ENCODE data around the gene TSPAN7.

The TSPAN7 gene

DNA sequence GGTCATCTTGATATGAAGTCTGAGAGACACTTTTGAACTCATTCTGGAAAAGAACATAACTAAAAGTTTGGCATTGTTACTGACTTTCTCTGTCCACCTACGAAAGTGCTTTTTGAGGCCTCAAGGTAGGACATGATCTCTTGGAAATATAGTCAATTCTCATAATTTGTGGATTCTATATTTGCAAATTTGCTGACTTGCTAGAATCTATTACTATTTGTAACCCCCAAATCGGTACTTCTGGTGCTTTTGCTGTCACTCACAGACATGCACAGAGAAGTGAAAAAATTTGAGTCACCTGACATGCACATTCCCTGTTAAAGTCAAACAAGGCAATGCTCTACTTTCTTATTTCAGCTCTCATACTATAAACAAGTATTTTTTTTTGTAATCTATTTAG is 35.6 kb downstream of the TSPAN7 start:
- FAIRE-seq, result no peak

DNA sequence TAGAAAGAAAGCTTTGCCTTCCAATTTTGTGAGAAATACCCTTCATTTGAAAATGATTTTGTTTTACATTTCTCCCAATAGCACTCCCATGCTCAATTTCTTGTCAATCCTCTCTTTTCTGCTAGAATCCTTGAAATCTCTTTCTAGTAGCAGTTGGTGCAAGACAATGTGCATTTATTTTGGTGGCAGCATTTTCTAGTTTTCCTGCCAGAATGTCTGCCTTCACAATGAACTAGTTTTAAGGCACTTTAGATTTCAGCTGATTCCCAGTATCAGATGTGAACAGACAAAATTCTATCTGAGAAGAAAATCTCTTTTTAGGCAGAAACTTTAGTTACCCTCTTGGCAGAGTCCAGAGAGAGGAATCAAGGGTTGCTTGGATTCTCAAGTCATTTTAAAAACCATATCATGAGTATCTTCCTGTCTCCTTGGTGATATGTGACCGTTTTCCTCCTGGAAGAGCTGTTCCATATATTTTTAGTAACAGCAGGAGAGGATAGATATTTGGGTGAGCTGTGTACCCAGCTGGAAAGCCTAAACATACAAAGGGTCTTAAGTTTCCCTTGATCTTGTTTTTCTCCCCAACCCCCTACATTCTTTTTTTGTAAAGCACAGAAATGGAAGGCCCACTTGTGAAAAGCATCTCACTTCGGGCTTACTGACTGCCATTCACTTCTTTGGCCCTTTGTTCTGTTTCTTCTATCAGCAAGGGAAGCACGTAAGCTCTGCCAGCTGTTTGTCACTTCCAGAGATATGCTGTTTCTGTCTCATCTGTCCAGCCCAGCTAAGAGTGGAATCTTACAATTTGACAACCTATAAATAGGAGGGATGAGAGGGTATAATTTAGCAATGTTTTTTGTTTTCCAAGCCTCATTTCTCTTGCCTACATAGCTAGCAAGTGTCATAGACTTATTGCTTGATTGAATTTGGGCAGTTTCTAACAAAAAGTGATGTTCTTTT is 38.7 kb downstream of the TSPAN7 start:
- FAIRE-seq, result no peak

DNA sequence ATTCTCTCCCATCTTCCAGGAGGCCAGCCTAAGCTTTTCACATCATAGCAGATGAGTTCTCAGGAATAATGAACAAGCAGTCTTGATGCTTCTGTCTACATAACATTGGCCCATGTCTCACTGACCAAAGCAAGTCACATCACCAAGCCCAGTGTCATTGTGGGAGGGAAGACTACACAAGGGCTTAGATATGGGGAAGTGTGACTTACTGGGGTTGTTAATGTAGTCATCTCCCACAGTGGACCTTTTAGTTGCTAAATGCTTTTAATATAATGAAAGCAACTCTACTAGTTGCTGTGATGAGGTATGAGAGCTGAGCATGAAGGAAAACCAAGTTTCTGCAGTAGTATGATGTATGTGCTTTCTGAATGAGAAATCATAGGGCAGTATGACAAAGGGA is 40.5 kb downstream of the TSPAN7 start:
- no peak for FAIRE-seq

DNA sequence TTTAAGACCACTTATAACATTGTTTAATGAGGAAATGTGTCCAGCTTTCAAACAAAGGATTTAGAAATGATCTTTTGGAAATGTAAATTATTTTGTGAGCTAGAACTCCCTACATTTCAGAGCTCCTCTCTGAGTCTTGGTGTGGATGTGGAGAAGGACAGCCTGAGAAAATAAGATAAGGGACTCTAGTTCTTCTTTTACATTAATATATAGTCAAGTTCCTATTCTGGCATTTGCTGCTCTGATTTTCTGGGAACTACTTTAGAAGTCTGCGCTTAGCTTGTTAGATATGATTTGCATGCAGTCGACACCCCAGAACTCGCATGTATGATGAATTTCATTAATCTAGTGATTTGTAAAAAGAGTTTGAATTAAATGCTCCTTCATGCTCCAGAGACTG is 45.5 kb downstream of the TSPAN7 start:
- no peak for FAIRE-seq

DNA sequence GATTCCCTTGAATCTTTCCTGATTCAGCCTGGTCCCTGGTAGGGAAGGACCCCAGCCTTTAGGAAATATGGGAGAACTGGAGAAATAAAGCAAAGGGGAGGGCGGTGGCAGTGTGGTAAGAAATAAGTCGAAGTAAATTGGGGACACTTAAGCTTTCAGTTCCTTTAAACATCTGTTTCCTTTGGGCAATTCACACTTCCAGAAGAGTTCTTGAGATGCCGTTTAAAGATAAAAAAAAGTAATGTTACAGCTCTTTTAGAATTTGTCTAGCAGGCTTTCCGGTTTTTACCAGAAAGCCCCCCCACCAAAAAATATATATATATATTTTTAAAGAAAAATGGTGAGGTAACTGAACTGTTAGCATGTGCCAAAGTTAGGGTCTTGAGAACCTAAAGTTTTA is 46.6 kb downstream of the TSPAN7 start:
- FAIRE-seq, result no peak

DNA sequence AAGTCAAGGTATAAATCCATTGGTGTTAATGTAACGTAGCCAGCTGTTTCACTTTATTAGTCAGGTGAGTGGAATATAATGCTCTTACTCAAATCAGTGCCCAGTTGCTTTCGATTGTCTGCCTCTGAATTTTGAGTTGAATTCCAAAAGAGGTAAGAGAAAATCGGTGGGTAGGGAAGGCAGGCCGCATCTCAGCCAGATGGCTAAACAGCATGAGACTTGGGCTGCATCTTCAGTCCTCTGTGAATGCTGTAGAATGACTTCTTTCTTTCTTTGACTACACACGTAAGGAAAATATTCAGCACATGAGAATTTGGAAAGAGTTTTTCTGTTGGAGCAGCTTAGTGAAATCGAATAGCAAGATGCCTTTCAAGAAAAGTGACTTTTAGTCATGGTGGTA is 49.5 kb downstream of the TSPAN7 start:
- FAIRE-seq, result no peak

DNA sequence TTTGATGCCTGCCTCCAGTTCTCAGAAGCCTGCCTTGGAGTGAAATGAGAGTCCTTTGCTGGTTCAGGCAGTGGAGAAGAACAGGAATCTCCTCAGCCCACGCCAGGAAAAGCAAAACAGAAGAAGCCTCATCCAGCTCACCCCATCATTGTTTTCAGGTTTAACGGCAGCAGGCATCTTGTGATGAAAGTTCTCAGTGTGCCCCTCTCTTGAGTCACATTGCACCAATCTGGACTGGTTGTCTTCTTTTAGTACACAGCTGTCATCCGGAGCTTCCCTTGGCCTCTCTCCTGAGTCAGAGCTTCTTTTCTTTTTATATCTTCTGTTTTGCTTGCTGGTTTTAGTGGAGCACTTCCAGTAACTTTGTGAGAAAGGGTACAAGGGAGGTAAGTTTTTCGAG is 50.9 kb downstream of the TSPAN7 start:
- no peak for FAIRE-seq

DNA sequence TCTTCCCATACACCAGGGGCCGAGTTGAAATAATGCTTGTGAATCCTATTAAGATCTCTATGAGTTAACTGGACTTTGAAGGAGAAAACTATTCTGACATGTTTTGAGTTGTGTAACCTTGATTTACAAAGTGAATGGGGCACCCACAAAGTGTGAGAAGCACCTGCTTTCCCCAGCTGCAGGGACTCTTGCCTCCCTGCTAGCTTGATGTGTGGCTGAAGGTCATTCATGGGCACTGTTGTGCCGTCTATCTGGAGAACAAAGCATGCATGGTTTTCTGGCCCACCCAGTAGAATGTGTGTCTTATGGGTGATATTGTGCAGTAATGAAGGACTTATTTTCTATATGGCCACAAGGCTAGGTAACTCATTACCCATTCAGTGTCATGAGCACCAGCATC is 53.1 kb downstream of the TSPAN7 start:
- no peak for FAIRE-seq

DNA sequence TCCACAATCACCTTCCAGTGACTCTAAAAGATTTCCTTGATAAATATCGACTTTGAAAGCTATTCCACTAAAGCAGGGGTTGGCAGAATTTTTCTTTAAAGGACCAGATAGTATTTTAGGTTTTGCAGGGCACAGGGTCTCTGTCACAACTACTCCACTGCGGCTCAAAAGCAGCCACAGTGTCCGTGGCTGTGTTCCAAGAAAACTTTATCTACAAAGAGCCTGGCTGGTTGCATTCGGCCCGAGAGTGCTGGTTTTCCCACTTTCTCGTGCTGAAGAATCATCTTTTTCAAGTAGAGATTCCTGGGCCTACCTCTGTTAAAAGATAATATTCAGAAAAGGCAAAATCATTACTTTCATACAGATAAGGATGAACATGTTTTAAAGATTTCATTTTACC is 55.6 kb downstream of the TSPAN7 start:
- FAIRE-seq, result no peak

DNA sequence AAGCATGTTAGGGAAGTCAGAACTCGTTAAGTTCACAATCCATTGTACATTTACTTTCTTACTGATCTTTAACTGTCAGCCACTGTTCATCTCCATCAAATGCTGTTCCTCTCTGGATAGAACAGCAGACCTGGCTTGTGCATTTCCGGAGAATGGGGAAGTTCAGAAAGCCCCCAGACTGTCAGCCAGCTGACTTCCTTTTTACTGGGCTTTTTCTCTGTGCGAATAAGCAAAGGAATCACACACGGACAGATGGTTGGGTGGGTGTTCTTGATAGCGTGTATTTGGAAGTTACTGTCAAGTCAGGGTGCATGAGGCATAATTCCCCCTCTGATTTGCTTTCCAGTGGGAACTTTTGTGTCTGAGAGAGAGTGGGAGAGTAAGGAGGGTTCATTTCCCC is 56.8 kb downstream of the TSPAN7 start:
- no peak for FAIRE-seq

DNA sequence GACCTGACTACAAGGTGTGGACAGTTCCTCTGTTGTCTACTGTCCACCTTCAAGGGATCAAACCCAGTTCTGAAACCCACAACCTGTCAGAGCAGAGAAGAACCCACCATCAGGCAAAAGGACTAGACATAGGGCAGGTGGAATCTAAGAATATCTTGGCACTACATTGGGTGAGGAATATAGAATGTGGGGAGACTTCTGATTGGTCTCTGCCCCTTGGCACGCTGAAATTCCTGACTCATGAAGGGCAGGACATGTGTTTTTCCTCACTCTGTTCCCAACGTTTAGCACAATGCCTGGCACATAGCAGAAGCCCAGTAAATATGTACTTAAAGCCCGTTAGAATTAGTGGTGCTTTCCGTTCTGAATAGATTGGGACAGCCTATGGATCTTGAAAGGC is 59.3 kb downstream of the TSPAN7 start:
- no peak for FAIRE-seq

DNA sequence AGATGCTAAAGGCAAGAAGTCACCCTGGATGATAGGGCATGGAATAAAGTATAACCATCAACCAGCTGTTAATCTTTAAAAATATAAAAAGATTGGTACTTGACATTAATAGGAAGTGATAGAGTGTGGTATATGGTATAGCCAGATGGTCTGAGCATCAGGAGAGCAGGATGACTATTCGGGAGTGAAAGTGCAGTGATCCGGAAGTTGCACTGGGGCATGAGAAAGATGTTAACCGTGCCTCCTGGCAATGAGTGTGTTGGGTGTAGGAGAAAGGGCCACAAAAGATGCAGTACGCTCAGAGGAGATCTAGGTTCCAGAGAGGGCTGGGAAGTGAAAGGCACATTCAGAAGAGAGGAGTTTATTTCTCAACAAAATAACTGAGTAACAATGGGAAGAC is 65.0 kb downstream of the TSPAN7 start:
- no peak for FAIRE-seq

DNA sequence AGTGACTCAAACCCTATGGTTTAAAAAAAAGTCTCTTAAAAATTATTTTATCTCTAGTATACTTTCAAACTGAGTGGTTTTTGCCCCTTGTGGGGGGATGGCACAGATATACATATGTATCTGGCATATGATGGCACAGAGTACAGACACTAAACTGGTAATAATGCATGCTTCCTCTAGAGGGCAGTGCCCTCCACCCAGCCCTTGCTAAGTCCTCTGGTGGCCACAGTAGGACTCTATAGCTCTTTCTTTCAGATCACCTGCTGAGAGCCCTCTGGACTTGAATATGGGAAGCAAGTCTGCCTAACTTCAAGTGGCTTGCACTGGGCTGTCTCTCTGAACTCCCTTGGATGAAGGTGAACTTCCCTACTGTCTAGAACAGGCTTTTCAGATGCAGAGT is 66.3 kb downstream of the TSPAN7 start:
- FAIRE-seq, result no peak

DNA sequence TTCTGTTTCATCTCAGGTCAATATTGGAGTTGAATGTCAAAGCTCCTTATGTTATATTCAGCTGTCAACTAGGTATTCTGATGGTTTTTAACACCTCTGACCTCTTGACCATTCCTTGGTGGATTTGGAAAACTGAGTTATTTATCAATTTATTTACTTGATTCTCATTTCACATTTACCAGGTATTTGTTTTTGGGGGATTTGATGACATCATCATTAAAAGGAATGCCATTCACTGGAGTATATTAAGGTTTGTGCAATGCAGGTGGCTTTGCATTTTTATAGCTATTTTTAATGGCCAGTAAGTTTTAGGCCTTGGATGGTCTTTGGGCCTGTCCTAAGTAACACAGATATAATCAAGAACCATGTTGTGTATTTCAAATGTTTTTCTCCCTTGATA is 67.2 kb downstream of the TSPAN7 start:
- no peak for FAIRE-seq

DNA sequence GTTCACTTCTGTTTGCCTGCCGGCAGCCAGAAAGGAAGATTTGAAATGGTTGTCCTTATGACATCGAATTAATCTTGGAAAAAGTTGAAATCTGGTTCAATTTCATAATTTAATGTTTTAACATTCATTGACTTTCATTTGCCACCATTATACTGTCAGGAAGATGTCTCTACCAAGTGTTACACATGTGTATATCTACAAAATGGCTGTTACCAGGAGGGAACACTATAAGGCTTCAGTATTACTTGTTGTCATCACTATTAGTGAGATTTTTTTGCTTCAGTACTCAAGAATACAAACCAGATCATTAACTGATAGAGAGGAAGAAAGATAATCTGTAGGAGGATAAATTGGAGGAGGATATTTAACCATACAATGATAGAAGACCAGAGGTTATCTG is 71.2 kb downstream of the TSPAN7 start:
- no peak for FAIRE-seq

DNA sequence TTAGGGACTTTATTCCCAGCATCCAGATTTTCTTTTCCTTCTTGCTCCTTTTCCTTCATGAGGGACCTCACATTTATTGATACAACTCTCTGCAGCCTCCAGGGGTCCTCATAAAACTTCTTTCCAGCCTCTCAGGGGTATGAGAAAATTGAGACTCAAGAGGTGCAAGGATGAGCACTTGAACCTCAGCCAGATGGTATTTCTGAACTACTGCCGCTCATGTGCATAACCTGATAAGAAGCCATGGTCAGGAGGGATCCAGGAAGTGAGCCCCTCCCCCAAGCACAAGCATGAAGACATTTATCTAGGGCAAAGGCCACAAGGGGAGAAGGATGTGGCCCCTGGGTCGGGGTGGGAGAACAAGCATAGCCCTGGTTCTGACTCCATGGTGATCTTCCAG is 73.3 kb downstream of the TSPAN7 start:
- no peak for FAIRE-seq

DNA sequence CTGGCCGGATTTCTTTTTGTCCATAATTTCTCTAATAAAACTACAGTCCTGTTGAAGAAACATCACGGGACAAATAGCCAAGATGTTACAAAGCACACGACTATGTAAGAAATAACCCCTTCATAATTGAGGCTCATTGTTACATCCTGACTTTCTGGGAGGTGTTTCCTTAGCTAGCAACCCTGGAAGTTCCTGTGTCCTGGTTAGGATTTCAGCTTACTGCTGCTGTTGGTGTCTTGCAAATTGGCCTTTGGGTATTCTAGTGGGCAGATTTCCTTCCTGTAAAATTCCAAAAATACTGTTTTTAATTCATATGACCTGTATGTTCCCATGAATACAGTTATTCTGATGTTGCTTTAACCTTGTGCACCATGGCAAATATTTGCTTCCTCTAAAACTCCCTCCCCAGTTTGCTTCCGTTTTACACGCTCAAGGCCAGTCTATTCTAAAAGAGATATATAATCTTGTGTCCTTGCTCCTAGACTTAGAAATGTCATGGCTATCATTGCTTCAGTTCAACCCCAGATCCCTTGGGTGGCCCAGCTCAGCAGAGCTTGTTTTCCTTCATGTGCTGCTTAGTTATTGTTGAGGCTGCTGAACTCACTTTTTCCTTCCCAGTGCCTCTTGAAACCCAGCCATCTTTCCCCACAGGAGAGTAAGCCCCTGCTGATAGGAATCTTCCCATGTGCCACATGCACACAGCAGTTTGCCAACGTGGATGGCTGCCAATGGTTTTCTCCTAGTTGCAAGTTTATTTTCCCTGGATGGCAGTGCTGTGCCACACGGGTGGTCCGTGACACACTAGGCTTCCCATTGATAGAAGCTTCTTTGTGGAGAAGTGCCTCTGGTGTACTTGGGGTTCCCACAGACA is 75.8 kb downstream of the TSPAN7 start:
- FAIRE-seq, result no peak

DNA sequence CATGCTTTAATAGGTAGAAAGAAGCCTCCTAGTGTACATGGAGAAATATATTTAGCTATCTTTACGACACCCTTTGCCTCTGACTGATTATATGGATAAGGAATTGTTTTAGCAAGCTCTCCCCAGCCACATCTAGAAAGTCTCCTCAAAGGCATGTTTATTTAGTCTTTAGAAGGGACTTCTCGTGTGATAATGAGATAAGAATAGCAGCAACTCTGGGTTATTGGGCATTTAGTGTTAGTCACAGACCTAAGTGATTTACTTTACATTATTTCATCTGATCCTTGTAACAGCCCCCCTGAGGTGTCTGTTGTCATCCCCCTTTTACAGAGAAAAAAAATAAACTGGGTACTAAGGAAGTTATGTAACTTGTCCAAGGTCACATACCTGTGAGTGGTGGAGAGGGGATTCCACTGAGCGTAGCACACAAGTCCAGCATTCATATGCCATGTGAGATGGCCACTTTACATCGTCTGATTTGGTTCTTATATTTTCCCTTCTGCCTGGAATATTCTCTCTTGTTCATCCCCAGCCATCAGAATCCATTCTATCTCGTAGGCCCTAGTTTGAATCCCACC is 77.7 kb downstream of the TSPAN7 start:
- no peak for FAIRE-seq

DNA sequence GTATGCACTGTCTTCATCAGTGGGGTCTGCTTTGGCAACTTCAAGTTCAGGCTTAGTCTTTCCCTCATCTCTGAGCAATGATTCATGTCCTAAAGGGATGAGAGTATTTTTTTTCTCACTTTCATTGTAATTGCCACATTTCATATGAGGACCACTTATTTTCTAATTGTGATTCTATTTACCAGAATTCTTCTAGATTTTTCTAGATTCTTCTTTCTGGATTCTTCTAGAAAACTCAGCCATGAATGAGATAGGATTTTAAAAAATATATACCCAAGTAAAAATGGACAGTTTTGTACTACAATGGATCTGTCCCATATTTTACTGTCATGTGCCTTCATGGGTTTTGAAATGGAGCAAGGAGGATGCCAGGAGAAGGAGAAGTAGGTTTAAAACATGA is 78.4 kb downstream of the TSPAN7 start:
- no peak for FAIRE-seq

DNA sequence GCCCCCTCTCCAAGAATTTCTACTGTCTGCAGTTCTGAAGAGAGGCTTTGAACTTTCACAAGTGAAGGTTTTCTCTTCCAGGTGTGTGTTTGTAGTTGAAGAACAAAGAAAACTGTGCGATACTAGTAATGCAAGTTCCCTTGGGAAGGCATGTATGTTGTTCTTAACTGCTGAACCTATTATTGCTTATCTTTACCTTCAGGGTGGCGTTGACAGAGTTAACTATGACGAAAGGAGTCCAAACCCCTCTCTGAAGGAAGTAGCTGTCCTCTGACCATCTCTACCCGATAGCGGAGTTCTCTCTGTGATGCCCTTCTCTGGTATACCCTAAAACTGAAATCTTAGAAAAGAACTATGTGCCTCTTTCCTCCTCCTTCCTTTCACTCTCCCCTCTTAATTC is 79.9 kb downstream of the TSPAN7 start:
- FAIRE-seq, result no peak

DNA sequence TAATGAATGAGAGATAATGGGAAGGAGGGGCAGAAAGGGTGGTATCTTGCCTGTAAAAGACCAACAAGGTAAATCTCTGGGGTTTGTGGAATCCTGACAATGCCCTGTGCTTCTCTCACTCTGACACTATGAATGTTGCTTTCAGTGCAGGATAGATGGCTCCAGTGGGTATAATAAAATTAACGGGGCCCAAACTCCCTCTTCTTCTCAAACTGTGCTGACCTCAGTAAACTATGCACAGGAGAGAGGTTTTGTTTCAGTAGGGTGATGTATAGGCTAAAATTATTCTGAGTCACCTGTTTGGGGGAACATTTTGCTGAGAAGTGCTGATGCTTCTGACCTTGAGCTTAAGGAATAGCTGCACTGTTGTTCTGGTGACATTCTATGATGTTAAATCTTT is 82.6 kb downstream of the TSPAN7 start:
- FAIRE-seq, result no peak

DNA sequence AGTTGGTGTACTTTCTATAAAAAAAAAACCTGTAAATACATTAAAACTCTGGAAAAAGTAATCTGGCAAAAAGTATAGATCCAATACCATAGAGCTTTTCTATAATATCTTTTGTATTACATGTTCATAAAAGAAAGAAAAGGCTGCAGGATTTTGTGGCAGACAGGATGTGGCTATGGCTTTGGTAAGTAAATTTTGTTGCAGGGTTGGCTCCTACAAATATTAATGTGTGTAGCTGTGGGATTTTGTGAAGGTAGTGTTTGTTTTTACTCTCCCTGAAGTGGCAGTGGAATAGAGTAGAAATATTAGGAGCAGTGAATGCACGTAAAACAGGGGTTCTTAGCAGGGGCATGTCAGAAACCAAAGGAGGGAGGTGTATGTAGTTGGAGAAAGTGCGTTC is 84.8 kb downstream of the TSPAN7 start:
- no peak for FAIRE-seq

DNA sequence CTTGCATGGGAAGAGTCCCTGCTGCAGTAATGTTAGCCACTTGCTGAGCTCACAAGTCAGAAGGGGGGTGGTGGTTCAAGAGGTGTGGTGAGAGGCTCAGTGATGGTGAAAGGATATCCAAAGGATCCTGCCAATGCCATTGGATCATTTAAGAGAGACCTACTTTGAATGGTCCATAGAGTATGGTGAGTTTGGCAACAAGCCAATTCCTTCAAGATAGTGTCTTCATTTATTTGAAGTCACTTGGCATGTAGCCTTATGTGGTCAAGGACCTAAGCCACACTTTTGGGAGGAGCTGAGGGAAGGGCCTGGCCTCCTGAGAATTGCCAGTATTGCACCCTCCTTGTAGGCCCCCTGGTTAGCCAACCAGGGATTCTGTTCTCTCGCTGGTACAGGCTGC is 87.9 kb downstream of the TSPAN7 start:
- FAIRE-seq, result no peak
